ENCODE results near the gene TRIP13.

DNA sequence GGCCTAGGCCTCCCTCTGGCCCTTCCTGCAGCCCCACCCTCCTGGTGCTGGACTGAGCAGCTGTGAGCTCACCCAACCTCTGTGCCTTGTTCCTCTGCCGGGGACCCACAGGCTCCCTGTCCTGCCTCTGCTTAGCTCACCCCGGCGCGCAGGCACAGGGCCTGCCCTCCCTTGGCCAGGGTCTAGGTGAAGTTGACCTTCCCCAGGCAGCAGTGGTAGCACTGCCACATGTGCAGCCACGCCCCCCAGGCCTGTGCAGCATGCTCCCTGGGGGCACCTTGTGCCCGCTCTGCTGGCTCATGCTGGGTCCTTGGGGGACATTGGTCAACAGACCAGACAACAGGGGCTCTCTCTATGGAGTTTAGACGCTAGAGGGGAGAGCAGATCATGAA lies 18.1 kb downstream of the TRIP13 start:
- no peak for TF ChIP-seq EZH2 (IDR thresholded peaks at IDR 0.05; ENCODE audit: insufficient read depth, poor library complexity, severe bottlenecking)
- no peak for TF ChIP-seq EZH2phosphoT487 (IDR thresholded peaks at IDR 0.05; ENCODE audit: insufficient read depth, low read depth)
